Lower leg skin (tissue), 4 donors: ENCODE data around the gene RAB7A. TPM values are rescaled to one million over a fixed set of nuclear protein-coding genes. Genes with fewer than 3 reads are reported as not detected.

ENCODE experiments used
- DNase-seq, 2 donors: peaks; one replicate each; pipeline ENCODE4 v3.0.0-alpha.2; 2019; ENCODE audit warnings: low spot score in 2 of 2
- H3K4me3 ChIP-seq: fragments of 200-600 bp; sonication (generic); 2 replicates; pipeline ENCODE4 v1.5.1; 2017; ENCODE audit warnings: mild to moderate bottlenecking, low read depth; ENCODE audit not compliant: poor library complexity, severe bottlenecking
- POLR2A ChIP-seq, 2 donors: fragments of 450-650 bp; IDR thresholded peaks; one replicate each; pipeline ENCODE4 v1.6.1; 2016 to 2017; ENCODE audit warnings: antibody characterized with exemption in 2 of 2, mild to moderate bottlenecking in 1 of 2, moderate library complexity in 1 of 2
- WGBS, 2 donors: methylation state at CpG; one replicate each; pipeline ENCODE4 v1.1.5; 2018; 5-methylcytosine and 5-hydroxymethylcytosine counted together
- intact Hi-C: fragments of 100-400 bp; cut with DNase I; formaldehyde crosslinking; loops from one replicate; pipeline ENCODE4 v1.15.0; 2023; ENCODE audit warnings: low total_unique reads
- total RNA-seq, 4 donors: library from RNA; depleted of rRNA; stranded (reverse); fragments of >200 nt; gene quantifications; one replicate each; pipeline ENCODE4 v1.1.0, GENCODE V29; 2016
- TF ChIP-seq, protein P1 (sequence below), 3 donors: fragments of 450-650 bp; IDR thresholded peaks; one replicate each; pipeline ENCODE4 v1.5.1; 2016; ENCODE audit warnings: antibody characterized with exemption in 3 of 3, mild to moderate bottlenecking in 3 of 3, moderate library complexity in 2 of 3

RAB7A gene
- total RNA-seq, 4 donors from 2014 or later: 82.0 to 127 (median 114) TPM

- intact Hi-C loops: no loop called here
- no peak for DNase-seq
- no peak for TF ChIP-seq POLR2A (IDR thresholded peaks at IDR 0.05)
- TF ChIP-seq, protein P1, sequence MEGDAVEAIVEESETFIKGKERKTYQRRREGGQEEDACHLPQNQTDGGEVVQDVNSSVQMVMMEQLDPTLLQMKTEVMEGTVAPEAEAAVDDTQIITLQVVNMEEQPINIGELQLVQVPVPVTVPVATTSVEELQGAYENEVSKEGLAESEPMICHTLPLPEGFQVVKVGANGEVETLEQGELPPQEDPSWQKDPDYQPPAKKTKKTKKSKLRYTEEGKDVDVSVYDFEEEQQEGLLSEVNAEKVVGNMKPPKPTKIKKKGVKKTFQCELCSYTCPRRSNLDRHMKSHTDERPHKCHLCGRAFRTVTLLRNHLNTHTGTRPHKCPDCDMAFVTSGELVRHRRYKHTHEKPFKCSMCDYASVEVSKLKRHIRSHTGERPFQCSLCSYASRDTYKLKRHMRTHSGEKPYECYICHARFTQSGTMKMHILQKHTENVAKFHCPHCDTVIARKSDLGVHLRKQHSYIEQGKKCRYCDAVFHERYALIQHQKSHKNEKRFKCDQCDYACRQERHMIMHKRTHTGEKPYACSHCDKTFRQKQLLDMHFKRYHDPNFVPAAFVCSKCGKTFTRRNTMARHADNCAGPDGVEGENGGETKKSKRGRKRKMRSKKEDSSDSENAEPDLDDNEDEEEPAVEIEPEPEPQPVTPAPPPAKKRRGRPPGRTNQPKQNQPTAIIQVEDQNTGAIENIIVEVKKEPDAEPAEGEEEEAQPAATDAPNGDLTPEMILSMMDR (IDR thresholded peaks at IDR 0.05): no peak
- no peak overlapping the region for H3K4me3 ChIP-seq
- 50 to 76% methylated on average over 3 to 4 of the region's 4 CpGs for WGBS, 2 donors
Observed at GRCh38 chr3:128851601-128852000, 125.6 kb downstream of the RAB7A start.

DNA sequence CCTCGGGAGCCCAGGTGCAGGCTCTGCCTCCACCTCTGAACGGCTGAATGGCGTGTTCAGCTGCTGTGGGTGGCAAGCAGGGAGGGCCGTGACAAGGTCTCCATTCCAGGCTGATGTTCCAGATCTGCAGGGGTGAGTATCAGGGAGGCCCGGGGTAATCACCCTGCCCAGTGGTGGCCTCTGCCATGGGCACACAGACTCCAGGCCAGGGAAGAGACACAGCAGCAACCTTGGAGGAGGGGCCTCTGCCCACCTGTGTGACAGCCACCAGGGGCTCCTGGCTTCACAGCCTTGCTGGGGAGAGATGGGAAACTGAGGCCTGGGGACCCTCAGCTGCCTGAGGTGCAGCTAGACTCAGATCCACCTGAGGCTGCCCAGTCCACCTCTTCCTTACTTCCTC is 127.8 kb downstream of the RAB7A start:
- WGBS, 2 donors: 95% methylated on average over 4 of the region's 5 CpGs; no CpG with 5 or more reads in 1 of the 2 donors
- DNase-seq: no peak
- no peak overlapping the region for H3K4me3 ChIP-seq
- intact Hi-C loops: no loop called here
- TF ChIP-seq POLR2A (IDR thresholded peaks at IDR 0.05): no peak
- TF ChIP-seq, protein P1 (IDR thresholded peaks at IDR 0.05): no peak

GRCh38 chr3:128854475-128854874 is 128.5 kb downstream of the RAB7A start:
- no peak for DNase-seq
- intact Hi-C loops: no loop called here
- no peak overlapping the region for H3K4me3 ChIP-seq
- TF ChIP-seq, protein P1 (IDR thresholded peaks at IDR 0.05): no peak
- no peak for TF ChIP-seq POLR2A (IDR thresholded peaks at IDR 0.05)
- 91 to 93% methylated on average over 3 of the region's 3 CpGs for WGBS, 2 donors

DNA sequence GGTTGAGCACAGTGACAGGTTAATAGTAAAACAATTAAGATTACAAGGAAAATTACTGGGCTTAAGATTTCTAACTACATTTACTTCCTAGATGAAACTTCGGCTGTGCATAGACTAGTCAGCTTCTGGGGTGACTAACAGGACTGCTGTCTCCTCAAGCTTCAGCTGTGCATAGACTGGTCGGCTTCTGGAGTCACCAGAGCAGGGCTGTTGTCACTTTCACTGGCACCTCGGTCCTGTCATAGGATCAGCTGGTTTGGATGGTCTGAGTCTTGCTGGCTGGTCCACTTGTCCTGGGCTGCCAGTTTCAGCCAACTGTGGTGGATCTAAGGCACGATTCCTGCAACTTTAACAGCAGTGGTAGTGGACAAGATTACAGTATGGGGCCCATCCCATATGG is 129.6 kb downstream of the RAB7A start:
- intact Hi-C loops: no loop called here

GRCh38 chr3:128858167-128858566 is 132.2 kb downstream of the RAB7A start:
- DNase-seq: no peak
- no peak overlapping the region for H3K4me3 ChIP-seq
- intact Hi-C loops: no loop called here
- 85 to 86% methylated on average over 3 of the region's 3 CpGs for WGBS, 2 donors
- TF ChIP-seq POLR2A (IDR thresholded peaks at IDR 0.05): no peak
- TF ChIP-seq, protein P1 (IDR thresholded peaks at IDR 0.05): no peak

More for the DNA sequence above, 129.6 kb downstream of the RAB7A start:
- H3K4me3 ChIP-seq: no peak overlapping the region
- WGBS, 2 donors: 60 to 64% methylated on average over 4 of the region's 4 CpGs
- no peak for TF ChIP-seq POLR2A (IDR thresholded peaks at IDR 0.05)
- TF ChIP-seq, protein P1 (IDR thresholded peaks at IDR 0.05): no peak
- no peak for DNase-seq

GRCh38 chr3:128859630-128860029 is 133.6 kb downstream of the RAB7A start:
- WGBS, 2 donors: 93 to 94% methylated on average over 6 of the region's 6 CpGs
- no peak for TF ChIP-seq POLR2A (IDR thresholded peaks at IDR 0.05)
- TF ChIP-seq, protein P1 (IDR thresholded peaks at IDR 0.05): no peak
- intact Hi-C loops: no loop called here
- H3K4me3 ChIP-seq: no peak overlapping the region
- DNase-seq: no peak
